Measurements from ENCODE around the gene KNDC1.

- TF ChIP-seq ASH2L (IDR thresholded peaks at IDR 0.05; ENCODE audit: borderline replicate concordance, low read depth): no peak
- no peak for TF ChIP-seq RAD21 (IDR thresholded peaks at IDR 0.05; ENCODE audit: insufficient read depth, low read depth, low read length)
- TF ChIP-seq JUNB (IDR thresholded peaks at IDR 0.05): no peak
- no peak for TF ChIP-seq POLR2A (IDR thresholded peaks at IDR 0.05; ENCODE audit: low read depth, low read length)
- TF ChIP-seq NFYA (IDR thresholded peaks at IDR 0.05; ENCODE audit: borderline replicate concordance, low read depth, low read length): no peak
- TF ChIP-seq ZNF207 (IDR thresholded peaks at IDR 0.05; ENCODE audit: borderline replicate concordance): no peak
- no peak for TF ChIP-seq EED (IDR thresholded peaks at IDR 0.05; ENCODE audit: low read depth)
- no peak for TF ChIP-seq POLR2AphosphoS5 (IDR thresholded peaks at IDR 0.05; ENCODE audit: low read length)
- TF ChIP-seq CUX1 (IDR thresholded peaks at IDR 0.05; ENCODE audit: insufficient replicate concordance, low read depth, low read length): no peak
Observed at GRCh38 chr10:133139551-133140065, 20.4 kb upstream of the KNDC1 start.
